Tibial nerve (tissue), 4 donors: ENCODE results near the gene TNMD. TPM values are rescaled to one million over a fixed set of nuclear protein-coding genes. Genes with fewer than 3 reads are reported as not detected.
A peak's percentile ranks its signal among the peaks of the same experiment; 100 is the strongest.

Experiments
- DNase-seq, 2 donors: peaks; one replicate each; pipeline ENCODE4 v3.0.0-alpha.2; 2019; ENCODE audit warnings: low spot score in 2 of 2
- H3K27ac ChIP-seq, 4 donors: fragments of 200-600 bp; sonication (generic) in 3 of 4; one replicate each; pipeline ENCODE4 v1.5.1; 2017 to 2019; ENCODE audit warnings: mild to moderate bottlenecking in 1 of 4
- H3K27me3 ChIP-seq, 2 donors: fragments of 200-600 bp; sonication (generic) in 1 of 2; one replicate each; pipeline versions ENCODE4 v1.5.1 to v1.6.0; 2017 to 2019
- H3K36me3 ChIP-seq, 3 donors: fragments of 200-600 bp; sonication (generic); one replicate each; pipeline ENCODE4 v1.5.1; 2018 to 2019
- H3K4me1 ChIP-seq, 4 donors: fragments of 200-600 bp; sonication (generic) in 3 of 4; one replicate each; pipeline ENCODE4 v1.5.1; 2017 to 2019
- H3K4me3 ChIP-seq, 4 donors: fragments of 200-600 bp; sonication (generic) in 3 of 4; one replicate each; pipeline ENCODE4 v1.5.1; 2017 to 2019; ENCODE audit warnings: mild to moderate bottlenecking in 1 of 4, moderate library complexity in 1 of 4
- H3K9me3 ChIP-seq, 4 donors: fragments of 200-600 bp; sonication (generic) in 3 of 4; one replicate each; pipeline ENCODE4 v1.5.1; 2017 to 2019
- CTCF ChIP-seq, 5 experiments: fragments of 200-600 bp in 3 of 5; fragments of 450-650 bp in 2 of 5; sonication (generic) in 3 of 5; IDR thresholded peaks; one replicate each; pipeline ENCODE4 v1.5.1; 2016 to 2019; ENCODE audit warnings: antibody characterized with exemption in 5 of 5, mild to moderate bottlenecking in 3 of 5, moderate library complexity in 2 of 5
- EP300 ChIP-seq, 2 donors: sonication (generic); formaldehyde crosslinking; IDR thresholded peaks; one replicate each; pipeline ENCODE4 v1.6.1; 2017; ENCODE audit warnings: antibody characterized with exemption in 2 of 2, mild to moderate bottlenecking in 1 of 2
- POLR2A ChIP-seq, 2 donors: fragments of 450-650 bp; IDR thresholded peaks; one replicate each; pipeline ENCODE4 v1.6.1; 2017; ENCODE audit warnings: antibody characterized with exemption in 2 of 2, mild to moderate bottlenecking in 2 of 2, moderate library complexity in 2 of 2
- WGBS, 2 donors: methylation state at CpG; one replicate each; pipeline ENCODE4 v1.1.5; 2018; 5-methylcytosine and 5-hydroxymethylcytosine counted together
- total RNA-seq, 4 donors: library from RNA; depleted of rRNA; stranded (reverse); fragments of >200 nt; gene quantifications; one replicate each; pipeline ENCODE4 v1.1.0, GENCODE V29; 2016

The TNMD gene
- total RNA-seq, 4 donors from 2014 or later = 1.8 TPM; not detected in 3

- Histone ChIP-seq H3K9me3 (no peaks in the 10 kb centered on the region), H3K36me3 (no peaks in the 10 kb centered on the region), H3K27me3 (peaks cover 0 to 36% of the 10 kb centered on the region in 2 donors), H3K4me1 (peaks cover 0 to 6% (median 0%) of the 10 kb centered on the region in 4 donors), H3K27ac (peak overlapping the region in 1 of 4 donors; percentile 33), H3K4me3 (no peak overlapping the region)
- TF ChIP-seq CTCF (IDR thresholded peaks at IDR 0.05) (no peak), POLR2A (IDR thresholded peaks at IDR 0.05) (no peak), EP300 (IDR thresholded peaks at IDR 0.05) (no peak)
- no peak for DNase-seq
- 12 to 46% methylated on average over 2 of the region's 2 CpGs for WGBS, 2 donors
These were observed 8.4 kb downstream of the TNMD start for GRCh38 chrX:100593126-100593525.

- Histone ChIP-seq H3K36me3 (no peaks in the 10 kb centered on the region), H3K4me1 (peaks cover 0 to 6% (median 0%) of the 10 kb centered on the region in 4 donors), H3K9me3 (no peaks in the 10 kb centered on the region), H3K4me3 (no peak overlapping the region), H3K27ac (peak overlapping the region in 1 of 4 donors; percentile 33), H3K27me3 (peaks cover 0 to 38% of the 10 kb centered on the region in 2 donors)
- 11 to 12% methylated on average over 2 of the region's 2 CpGs for WGBS, 2 donors
- no peak for TF ChIP-seq CTCF (IDR thresholded peaks at IDR 0.05)
- TF ChIP-seq POLR2A (IDR thresholded peaks at IDR 0.05) = no peak
- no peak for TF ChIP-seq EP300 (IDR thresholded peaks at IDR 0.05)
- no peak for DNase-seq
These were observed 8.8 kb downstream of the TNMD start for GRCh38 chrX:100593581-100593980.

GRCh38 chrX:100596601-100597000 is 11.9 kb downstream of the TNMD start:
- H3K27me3 ChIP-seq = peaks cover 0 to 23% of the 10 kb centered on the region in 2 donors
- TF ChIP-seq POLR2A (IDR thresholded peaks at IDR 0.05) (no peak), EP300 (IDR thresholded peaks at IDR 0.05) (no peak), CTCF (IDR thresholded peaks at IDR 0.05) (no peak)
- H3K4me3 ChIP-seq = no peak overlapping the region
- H3K9me3 ChIP-seq = no peaks in the 10 kb centered on the region
- H3K27ac ChIP-seq = no peak overlapping the region
- 45 to 72% methylated on average over 2 of the region's 2 CpGs for WGBS, 2 donors
- H3K4me1 ChIP-seq = peaks cover 0 to 6% (median 0%) of the 10 kb centered on the region in 4 donors
- no peak for DNase-seq
- no peaks in the 10 kb centered on the region for H3K36me3 ChIP-seq

GRCh38 chrX:100599456-100599855 is 14.7 kb downstream of the TNMD start:
- DNase-seq = no peak
- H3K9me3 ChIP-seq = no peaks in the 10 kb centered on the region
- H3K36me3 ChIP-seq = no peaks in the 10 kb centered on the region
- WGBS, 2 donors = 66 to 73% methylated on average over 9 of the region's 9 CpGs
- no peak overlapping the region for H3K4me3 ChIP-seq
- no peak for TF ChIP-seq EP300 (IDR thresholded peaks at IDR 0.05)
- TF ChIP-seq POLR2A (IDR thresholded peaks at IDR 0.05) = no peak
- no peak for TF ChIP-seq CTCF (IDR thresholded peaks at IDR 0.05)
- peaks cover 0 to 31% of the 10 kb centered on the region in 2 donors for H3K27me3 ChIP-seq
- H3K4me1 ChIP-seq = no peaks in the 10 kb centered on the region
- no peak overlapping the region for H3K27ac ChIP-seq

GRCh38 chrX:100600340-100600739 is 15.6 kb downstream of the TNMD start:
- no peak for DNase-seq
- Histone ChIP-seq H3K4me3 (no peak overlapping the region), H3K36me3 (no peaks in the 10 kb centered on the region), H3K27ac (no peak overlapping the region), H3K9me3 (no peaks in the 10 kb centered on the region), H3K4me1 (no peaks in the 10 kb centered on the region), H3K27me3 (peaks cover 0 to 34% of the 10 kb centered on the region in 2 donors)
- no peak for TF ChIP-seq CTCF (IDR thresholded peaks at IDR 0.05)
- no peak for TF ChIP-seq POLR2A (IDR thresholded peaks at IDR 0.05)
- no peak for TF ChIP-seq EP300 (IDR thresholded peaks at IDR 0.05)
